WTC11 (cell line): ENCODE results near the gene BRD4. TPM values are rescaled to one million over a fixed set of nuclear protein-coding genes. Genes with fewer than 3 reads are reported as not detected.

Source experiments
- ATAC-seq: fragments of 200-7000 bp; cut with Tn5 transposase; 2 replicates; pipeline ENCODE4 v1.10.0; 2021; ENCODE audit warnings: mild to moderate bottlenecking, moderate library complexity
- CTCF ChIA-PET: fragments of 300-600 bp; sonication (Branson Sonifier 250); formaldehyde crosslinking; loops from one replicate; lab custom pipeline; 2021; ENCODE audit warnings: antibody characterized with exemption; lab: Charles Lee
- POLR2A ChIA-PET: fragments of 350-600 bp; sonication (Branson Sonifier 250); formaldehyde crosslinking; loops from one replicate; lab custom pipeline; 2021; ENCODE audit warnings: antibody characterized with exemption; lab: Charles Lee
- DNase-seq: peaks from one replicate; pipeline ENCODE4 v3.0.0; 2021; ENCODE audit warnings: low spot score
- H3K27ac Mint-ChIP-seq: 2 replicates; pipeline ENCODE4 v1.8.0; 2021; ENCODE audit warnings: mixed read lengths
- H3K27me3 Mint-ChIP-seq: 2 replicates; pipeline ENCODE4 v1.8.0; 2021; ENCODE audit warnings: low read depth, mild to moderate bottlenecking, moderate library complexity, mixed read lengths
- H3K36me3 Mint-ChIP-seq: 2 replicates; pipeline ENCODE4 v1.8.0; 2021; ENCODE audit warnings: mixed read lengths
- H3K4me1 Mint-ChIP-seq: 2 replicates; pipeline ENCODE4 v1.8.0; 2022; ENCODE audit warnings: mixed read lengths
- H3K4me3 Mint-ChIP-seq: 2 replicates; pipeline ENCODE4 v1.8.0; 2021; ENCODE audit warnings: mild to moderate bottlenecking, moderate library complexity, mixed read lengths
- H3K9me3 Mint-ChIP-seq: 2 replicates; pipeline ENCODE4 v1.8.0; 2021; ENCODE audit warnings: mixed read lengths
- CREB1 ChIP-seq: sonication (generic); formaldehyde crosslinking; IDR thresholded peaks from 2 replicates; pipeline ENCODE4 v1.8.0; 2023; ENCODE audit warnings: mild to moderate bottlenecking, missing genetic modification reagents
- E2F4 ChIP-seq: sonication (generic); formaldehyde crosslinking; IDR thresholded peaks from 2 replicates; pipeline ENCODE4 v1.8.1; 2022; ENCODE audit warnings: low read depth, mild to moderate bottlenecking, moderate library complexity, missing genetic modification reagents, borderline replicate concordance
- GABPB1 ChIP-seq: sonication (generic); formaldehyde crosslinking; IDR thresholded peaks from 2 replicates; pipeline ENCODE4 v1.8.1; 2023; ENCODE audit warnings: mild to moderate bottlenecking, missing genetic modification reagents
- HMGXB4 ChIP-seq: sonication (generic); formaldehyde crosslinking; IDR thresholded peaks from 2 replicates; pipeline ENCODE4 v1.8.1; 2023; ENCODE audit warnings: mild to moderate bottlenecking, moderate library complexity, missing genetic modification reagents
- NFATC4 ChIP-seq: fragments of 250-450 bp; sonication (Bioruptor Pico); IDR thresholded peaks from 2 replicates; pipeline ENCODE4 v1.9.0; 2021; ENCODE audit warnings: mild to moderate bottlenecking
- NFYB ChIP-seq: sonication (generic); formaldehyde crosslinking; conservative IDR thresholded peaks from 2 replicates; pipeline ENCODE4 v1.8.0; 2022; ENCODE audit warnings: low read depth, missing genetic modification reagents
- SMAD3 ChIP-seq: sonication (generic); formaldehyde crosslinking; IDR thresholded peaks from 2 replicates; pipeline ENCODE4 v1.8.0; 2022; ENCODE audit warnings: missing genetic modification reagents, mild to moderate bottlenecking, borderline replicate concordance
- SOX15 ChIP-seq: fragments of 250-450 bp; sonication (Bioruptor Pico); IDR thresholded peaks from 2 replicates; pipeline ENCODE4 v1.9.0; 2021; ENCODE audit warnings: mild to moderate bottlenecking
- TEAD4 ChIP-seq: sonication (generic); formaldehyde crosslinking; IDR thresholded peaks from 2 replicates; pipeline ENCODE4 v1.8.0; 2022; ENCODE audit warnings: mild to moderate bottlenecking, missing genetic modification reagents
- ZNF138 ChIP-seq: sonication (generic); formaldehyde crosslinking; conservative IDR thresholded peaks from 2 replicates; pipeline ENCODE4 v1.8.1; 2022; ENCODE audit warnings: mild to moderate bottlenecking, moderate library complexity, missing genetic modification reagents
- ZNF219 ChIP-seq: sonication (generic); formaldehyde crosslinking; IDR thresholded peaks from 2 replicates; pipeline ENCODE4 v1.8.0; 2023; ENCODE audit warnings: missing genetic modification reagents, mild to moderate bottlenecking, borderline replicate concordance
- ZNF232 ChIP-seq: sonication (generic); formaldehyde crosslinking; IDR thresholded peaks from 2 replicates; pipeline ENCODE4 v1.8.0; 2022; ENCODE audit warnings: mild to moderate bottlenecking, missing genetic modification reagents
- ZNF263 ChIP-seq: sonication (generic); formaldehyde crosslinking; IDR thresholded peaks from 2 replicates; pipeline ENCODE4 v1.8.1; 2022; ENCODE audit warnings: low read depth, mild to moderate bottlenecking, moderate library complexity, missing genetic modification reagents
- ZNF416 ChIP-seq: fragments of 250-450 bp; sonication (Bioruptor Pico); IDR thresholded peaks from 2 replicates; pipeline ENCODE4 v1.9.0; 2021; ENCODE audit warnings: mild to moderate bottlenecking, inconsistent platforms
- ZNF423 ChIP-seq: fragments of 250-450 bp; sonication (Bioruptor Pico); IDR thresholded peaks from 2 replicates; pipeline ENCODE4 v2.1.2; 2022; ENCODE audit warnings: mild to moderate bottlenecking, moderate library complexity
- ZNF671 ChIP-seq: fragments of 250-450 bp; sonication (Bioruptor Pico); IDR thresholded peaks from 2 replicates; pipeline ENCODE4 v1.8.0; 2021; ENCODE audit warnings: mild to moderate bottlenecking
- total RNA-seq: library from RNA; stranded (reverse); gene quantifications from 3 replicates; pipeline ENCODE4 v1.2.3, GENCODE V29; 2021
- TF ChIP-seq, protein P1 (sequence below): sonication (generic); formaldehyde crosslinking; IDR thresholded peaks from 2 replicates; pipeline ENCODE4 v1.8.1; 2023; ENCODE audit warnings: mild to moderate bottlenecking, missing genetic modification reagents, borderline replicate concordance
- TF ChIP-seq, protein P2 (sequence below): fragments of 250-450 bp; sonication (Bioruptor Pico); IDR thresholded peaks from 2 replicates; pipeline ENCODE4 v1.9.0; 2021; ENCODE audit warnings: moderate library complexity, mild to moderate bottlenecking, inconsistent platforms, borderline replicate concordance
- TF ChIP-seq, protein P3 (sequence below): sonication (generic); formaldehyde crosslinking; IDR thresholded peaks from 2 replicates; pipeline ENCODE4 v1.8.0; 2022; ENCODE audit warnings: mild to moderate bottlenecking, missing genetic modification reagents
- TF ChIP-seq, protein P4 (sequence below): sonication (generic); formaldehyde crosslinking; IDR thresholded peaks from 2 replicates; pipeline ENCODE4 v1.8.0; 2022; ENCODE audit warnings: mild to moderate bottlenecking, missing genetic modification reagents
- TF ChIP-seq, protein P5 (sequence below): fragments of 200-600 bp; IDR thresholded peaks from 2 replicates; pipeline ENCODE4 v1.8.0; 2022; ENCODE audit warnings: antibody characterized with exemption
- TF ChIP-seq, protein P6 (sequence below): sonication (generic); formaldehyde crosslinking; IDR thresholded peaks from 2 replicates; pipeline ENCODE4 v1.8.1; 2022; ENCODE audit warnings: mild to moderate bottlenecking, moderate library complexity, missing genetic modification reagents
- TF ChIP-seq, protein P7 (sequence below): fragments of 250-450 bp; sonication (Bioruptor Pico); conservative IDR thresholded peaks from 2 replicates; pipeline ENCODE4 v1.9.0; 2021; ENCODE audit warnings: mild to moderate bottlenecking

BRD4 gene
- total RNA-seq, 1 experiment from 2014 or later = 128 TPM

GRCh38 chr19:15191982-15192381, 140.4 kb downstream of the BRD4 start (continued):
- TF ChIP-seq, protein P1, sequence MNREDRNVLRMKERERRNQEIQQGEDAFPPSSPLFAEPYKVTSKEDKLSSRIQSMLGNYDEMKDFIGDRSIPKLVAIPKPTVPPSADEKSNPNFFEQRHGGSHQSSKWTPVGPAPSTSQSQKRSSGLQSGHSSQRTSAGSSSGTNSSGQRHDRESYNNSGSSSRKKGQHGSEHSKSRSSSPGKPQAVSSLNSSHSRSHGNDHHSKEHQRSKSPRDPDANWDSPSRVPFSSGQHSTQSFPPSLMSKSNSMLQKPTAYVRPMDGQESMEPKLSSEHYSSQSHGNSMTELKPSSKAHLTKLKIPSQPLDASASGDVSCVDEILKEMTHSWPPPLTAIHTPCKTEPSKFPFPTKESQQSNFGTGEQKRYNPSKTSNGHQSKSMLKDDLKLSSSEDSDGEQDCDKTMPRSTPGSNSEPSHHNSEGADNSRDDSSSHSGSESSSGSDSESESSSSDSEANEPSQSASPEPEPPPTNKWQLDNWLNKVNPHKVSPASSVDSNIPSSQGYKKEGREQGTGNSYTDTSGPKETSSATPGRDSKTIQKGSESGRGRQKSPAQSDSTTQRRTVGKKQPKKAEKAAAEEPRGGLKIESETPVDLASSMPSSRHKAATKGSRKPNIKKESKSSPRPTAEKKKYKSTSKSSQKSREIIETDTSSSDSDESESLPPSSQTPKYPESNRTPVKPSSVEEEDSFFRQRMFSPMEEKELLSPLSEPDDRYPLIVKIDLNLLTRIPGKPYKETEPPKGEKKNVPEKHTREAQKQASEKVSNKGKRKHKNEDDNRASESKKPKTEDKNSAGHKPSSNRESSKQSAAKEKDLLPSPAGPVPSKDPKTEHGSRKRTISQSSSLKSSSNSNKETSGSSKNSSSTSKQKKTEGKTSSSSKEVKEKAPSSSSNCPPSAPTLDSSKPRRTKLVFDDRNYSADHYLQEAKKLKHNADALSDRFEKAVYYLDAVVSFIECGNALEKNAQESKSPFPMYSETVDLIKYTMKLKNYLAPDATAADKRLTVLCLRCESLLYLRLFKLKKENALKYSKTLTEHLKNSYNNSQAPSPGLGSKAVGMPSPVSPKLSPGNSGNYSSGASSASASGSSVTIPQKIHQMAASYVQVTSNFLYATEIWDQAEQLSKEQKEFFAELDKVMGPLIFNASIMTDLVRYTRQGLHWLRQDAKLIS = no peak
- TF ChIP-seq NFYB (CRISPR knock-in tag) (no peak), HMGXB4 (CRISPR knock-in tag) (no peak), ZNF423 (CRISPR knock-in tag) (no peak), CREB1 (CRISPR knock-in tag) (no peak), ZNF263 (CRISPR knock-in tag) (no peak)
- TF ChIP-seq, protein P2, sequence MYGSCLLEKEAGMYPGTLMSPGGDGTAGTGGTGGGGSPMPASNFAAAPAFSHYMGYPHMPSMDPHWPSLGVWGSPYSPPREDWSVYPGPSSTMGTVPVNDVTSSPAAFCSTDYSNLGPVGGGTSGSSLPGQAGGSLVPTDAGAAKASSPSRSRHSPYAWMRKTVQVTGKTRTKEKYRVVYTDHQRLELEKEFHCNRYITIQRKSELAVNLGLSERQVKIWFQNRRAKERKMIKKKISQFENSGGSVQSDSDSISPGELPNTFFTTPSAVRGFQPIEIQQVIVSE = no peak
- TF ChIP-seq, protein P3, sequence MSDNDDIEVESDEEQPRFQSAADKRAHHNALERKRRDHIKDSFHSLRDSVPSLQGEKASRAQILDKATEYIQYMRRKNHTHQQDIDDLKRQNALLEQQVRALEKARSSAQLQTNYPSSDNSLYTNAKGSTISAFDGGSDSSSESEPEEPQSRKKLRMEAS (CRISPR knock-in tag) = no peak
- TF ChIP-seq, protein P4, sequence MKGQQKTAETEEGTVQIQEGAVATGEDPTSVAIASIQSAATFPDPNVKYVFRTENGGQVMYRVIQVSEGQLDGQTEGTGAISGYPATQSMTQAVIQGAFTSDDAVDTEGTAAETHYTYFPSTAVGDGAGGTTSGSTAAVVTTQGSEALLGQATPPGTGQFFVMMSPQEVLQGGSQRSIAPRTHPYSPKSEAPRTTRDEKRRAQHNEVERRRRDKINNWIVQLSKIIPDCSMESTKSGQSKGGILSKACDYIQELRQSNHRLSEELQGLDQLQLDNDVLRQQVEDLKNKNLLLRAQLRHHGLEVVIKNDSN = no peak

GRCh38 chr19:15191514-15191913, 140.8 kb downstream of the BRD4 start:
- ChIA-PET CTCF (no interaction called here), POLR2A (no interaction called here)
- Mint-ChIP-seq H3K4me3 (no peak overlapping the region), H3K27ac (no peak overlapping the region), H3K9me3 (no peaks in the 10 kb centered on the region), H3K36me3 (peaks cover 56% of the 10 kb centered on the region), H3K4me1 (peaks cover 12% of the 10 kb centered on the region), H3K27me3 (no peaks in the 10 kb centered on the region)
- ATAC-seq = no peak
- no peak for DNase-seq
- TF ChIP-seq TEAD4 (CRISPR knock-in tag) = no peak
- no peak for TF ChIP-seq ZNF671 (CRISPR knock-in tag)
- no peak for TF ChIP-seq ZNF219 (CRISPR knock-in tag)
- TF ChIP-seq SOX15 = no peak
- TF ChIP-seq, protein P5, sequence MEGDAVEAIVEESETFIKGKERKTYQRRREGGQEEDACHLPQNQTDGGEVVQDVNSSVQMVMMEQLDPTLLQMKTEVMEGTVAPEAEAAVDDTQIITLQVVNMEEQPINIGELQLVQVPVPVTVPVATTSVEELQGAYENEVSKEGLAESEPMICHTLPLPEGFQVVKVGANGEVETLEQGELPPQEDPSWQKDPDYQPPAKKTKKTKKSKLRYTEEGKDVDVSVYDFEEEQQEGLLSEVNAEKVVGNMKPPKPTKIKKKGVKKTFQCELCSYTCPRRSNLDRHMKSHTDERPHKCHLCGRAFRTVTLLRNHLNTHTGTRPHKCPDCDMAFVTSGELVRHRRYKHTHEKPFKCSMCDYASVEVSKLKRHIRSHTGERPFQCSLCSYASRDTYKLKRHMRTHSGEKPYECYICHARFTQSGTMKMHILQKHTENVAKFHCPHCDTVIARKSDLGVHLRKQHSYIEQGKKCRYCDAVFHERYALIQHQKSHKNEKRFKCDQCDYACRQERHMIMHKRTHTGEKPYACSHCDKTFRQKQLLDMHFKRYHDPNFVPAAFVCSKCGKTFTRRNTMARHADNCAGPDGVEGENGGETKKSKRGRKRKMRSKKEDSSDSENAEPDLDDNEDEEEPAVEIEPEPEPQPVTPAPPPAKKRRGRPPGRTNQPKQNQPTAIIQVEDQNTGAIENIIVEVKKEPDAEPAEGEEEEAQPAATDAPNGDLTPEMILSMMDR = no peak
- TF ChIP-seq E2F4 (CRISPR knock-in tag) = no peak
- TF ChIP-seq SMAD3 (CRISPR knock-in tag) = no peak
- TF ChIP-seq ZNF232 (CRISPR knock-in tag) = no peak
- no peak for TF ChIP-seq ZNF138 (CRISPR knock-in tag)
- no peak for TF ChIP-seq GABPB1 (CRISPR knock-in tag)
- TF ChIP-seq, protein P6, sequence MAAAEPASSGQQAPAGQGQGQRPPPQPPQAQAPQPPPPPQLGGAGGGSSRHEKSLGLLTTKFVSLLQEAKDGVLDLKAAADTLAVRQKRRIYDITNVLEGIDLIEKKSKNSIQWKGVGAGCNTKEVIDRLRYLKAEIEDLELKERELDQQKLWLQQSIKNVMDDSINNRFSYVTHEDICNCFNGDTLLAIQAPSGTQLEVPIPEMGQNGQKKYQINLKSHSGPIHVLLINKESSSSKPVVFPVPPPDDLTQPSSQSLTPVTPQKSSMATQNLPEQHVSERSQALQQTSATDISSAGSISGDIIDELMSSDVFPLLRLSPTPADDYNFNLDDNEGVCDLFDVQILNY (CRISPR knock-in tag) = no peak
- no peak for TF ChIP-seq ZNF416
- no peak for TF ChIP-seq NFATC4
- TF ChIP-seq, protein P7, sequence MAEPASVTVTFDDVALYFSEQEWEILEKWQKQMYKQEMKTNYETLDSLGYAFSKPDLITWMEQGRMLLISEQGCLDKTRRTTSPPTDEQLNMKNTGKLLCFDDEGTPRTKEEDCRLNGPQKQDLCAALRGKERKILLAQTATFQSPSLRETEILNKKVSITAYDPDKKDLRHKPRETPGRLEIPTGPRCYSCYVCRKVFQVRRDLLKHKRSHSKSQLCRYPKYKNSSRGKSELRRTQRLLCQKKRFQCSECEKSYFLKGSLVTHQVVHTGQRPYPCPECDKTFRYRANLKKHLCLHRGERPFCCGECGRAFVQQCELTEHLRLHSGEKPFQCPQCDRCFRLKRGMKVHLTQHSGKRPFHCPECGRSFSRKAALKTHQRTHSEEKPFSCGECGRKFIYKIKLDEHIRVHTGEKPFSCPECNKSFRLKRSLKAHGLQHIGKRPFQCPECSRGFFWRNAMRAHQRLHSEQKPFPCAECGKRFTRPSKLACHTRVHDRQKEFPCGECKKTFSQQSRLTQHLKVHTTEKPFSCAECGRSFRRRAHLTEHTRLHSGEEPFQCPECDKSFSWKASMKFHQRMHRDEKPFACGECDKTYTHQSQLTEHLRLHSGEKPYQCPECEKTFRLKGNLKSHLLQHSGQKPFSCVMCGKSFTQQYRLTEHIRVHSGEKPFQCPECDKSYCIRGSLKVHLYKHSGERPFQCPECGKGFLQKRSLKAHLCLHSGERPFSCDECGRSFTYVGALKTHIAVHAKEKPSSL (CRISPR knock-in tag) = no peak
